Measurements from ENCODE around the gene CALM1. TPM values are rescaled to one million over a fixed set of nuclear protein-coding genes. Genes with fewer than 3 reads are reported as not detected.

The CALM1 gene
- total RNA-seq, 1 donor from 2014 or later = 347 TPM

DNA sequence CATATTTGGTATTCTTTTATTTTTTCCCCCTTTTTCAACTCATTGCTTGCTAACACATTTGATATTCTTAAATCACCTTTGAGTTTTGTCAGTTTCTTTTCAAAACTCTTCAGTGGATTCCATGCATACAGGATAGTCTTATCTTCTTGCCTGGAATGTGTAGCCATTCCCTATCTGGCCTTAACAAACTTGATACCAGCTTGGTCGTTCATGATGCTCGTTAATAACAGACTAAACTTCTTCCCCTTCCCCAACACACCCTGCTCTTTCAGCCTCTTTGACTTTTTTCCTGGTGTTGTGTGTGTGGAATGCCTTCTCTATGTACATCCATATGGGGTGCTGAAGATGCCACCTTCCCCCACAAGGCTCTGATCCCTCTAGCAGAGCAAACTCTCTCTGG is 17.7 kb upstream of the CALM1 start:
- peaks cover 6% of the 10 kb centered on the region for H3K4me1 Mint-ChIP-seq (ENCODE audit: low read depth, unreplicated experiment)
- H3K27me3 Mint-ChIP-seq (ENCODE audit: low read depth, unreplicated experiment) = no peaks in the 10 kb centered on the region
- no peak overlapping the region for H3K27ac Mint-ChIP-seq (ENCODE audit: unreplicated experiment)
- Histone ChIP-seq H3K36me3 (ENCODE audit: insufficient read depth, low read length) (no peaks in the 10 kb centered on the region), H3K27me3 (ENCODE audit: insufficient read depth, low read length) (no peaks in the 10 kb centered on the region), H2AFZ (ENCODE audit: low read depth, low read length) (no peak overlapping the region), H3K4me2 (ENCODE audit: low read length) (no peak overlapping the region), H4K20me1 (ENCODE audit: insufficient read depth, low read length) (no peaks in the 10 kb centered on the region), H3K79me2 (ENCODE audit: insufficient read depth, low read length) (no peaks in the 10 kb centered on the region), H3K9ac (ENCODE audit: low read length) (no peak overlapping the region), H3K4me1 (ENCODE audit: insufficient read depth, low read length) (peaks cover 14% of the 10 kb centered on the region), H3K27ac (ENCODE audit: low read depth, low read length) (no peak overlapping the region), H3K9me3 (ENCODE audit: insufficient read depth, low read depth, low read length) (no peaks in the 10 kb centered on the region), H3K4me3 (ENCODE audit: insufficient read depth, low read depth, low read length) (no peak overlapping the region)
- TF ChIP-seq, protein P1, sequence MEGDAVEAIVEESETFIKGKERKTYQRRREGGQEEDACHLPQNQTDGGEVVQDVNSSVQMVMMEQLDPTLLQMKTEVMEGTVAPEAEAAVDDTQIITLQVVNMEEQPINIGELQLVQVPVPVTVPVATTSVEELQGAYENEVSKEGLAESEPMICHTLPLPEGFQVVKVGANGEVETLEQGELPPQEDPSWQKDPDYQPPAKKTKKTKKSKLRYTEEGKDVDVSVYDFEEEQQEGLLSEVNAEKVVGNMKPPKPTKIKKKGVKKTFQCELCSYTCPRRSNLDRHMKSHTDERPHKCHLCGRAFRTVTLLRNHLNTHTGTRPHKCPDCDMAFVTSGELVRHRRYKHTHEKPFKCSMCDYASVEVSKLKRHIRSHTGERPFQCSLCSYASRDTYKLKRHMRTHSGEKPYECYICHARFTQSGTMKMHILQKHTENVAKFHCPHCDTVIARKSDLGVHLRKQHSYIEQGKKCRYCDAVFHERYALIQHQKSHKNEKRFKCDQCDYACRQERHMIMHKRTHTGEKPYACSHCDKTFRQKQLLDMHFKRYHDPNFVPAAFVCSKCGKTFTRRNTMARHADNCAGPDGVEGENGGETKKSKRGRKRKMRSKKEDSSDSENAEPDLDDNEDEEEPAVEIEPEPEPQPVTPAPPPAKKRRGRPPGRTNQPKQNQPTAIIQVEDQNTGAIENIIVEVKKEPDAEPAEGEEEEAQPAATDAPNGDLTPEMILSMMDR (IDR thresholded peaks at IDR 0.05; ENCODE audit: insufficient read depth, low read depth, low read length) = no peak
- TF ChIP-seq EZH2 (IDR thresholded peaks at IDR 0.05; ENCODE audit: insufficient read depth, low read length) = no peak
- DNase-seq (ENCODE audit: low read depth) (no peak), FAIRE-seq (no peak)
- no peak overlapping the region for H3K4me3 Mint-ChIP-seq (ENCODE audit: unreplicated experiment)
- no peaks in the 10 kb centered on the region for H3K9me3 Mint-ChIP-seq (ENCODE audit: unreplicated experiment)
- H3K36me3 Mint-ChIP-seq (ENCODE audit: low read depth, unreplicated experiment) = no peaks in the 10 kb centered on the region

DNA sequence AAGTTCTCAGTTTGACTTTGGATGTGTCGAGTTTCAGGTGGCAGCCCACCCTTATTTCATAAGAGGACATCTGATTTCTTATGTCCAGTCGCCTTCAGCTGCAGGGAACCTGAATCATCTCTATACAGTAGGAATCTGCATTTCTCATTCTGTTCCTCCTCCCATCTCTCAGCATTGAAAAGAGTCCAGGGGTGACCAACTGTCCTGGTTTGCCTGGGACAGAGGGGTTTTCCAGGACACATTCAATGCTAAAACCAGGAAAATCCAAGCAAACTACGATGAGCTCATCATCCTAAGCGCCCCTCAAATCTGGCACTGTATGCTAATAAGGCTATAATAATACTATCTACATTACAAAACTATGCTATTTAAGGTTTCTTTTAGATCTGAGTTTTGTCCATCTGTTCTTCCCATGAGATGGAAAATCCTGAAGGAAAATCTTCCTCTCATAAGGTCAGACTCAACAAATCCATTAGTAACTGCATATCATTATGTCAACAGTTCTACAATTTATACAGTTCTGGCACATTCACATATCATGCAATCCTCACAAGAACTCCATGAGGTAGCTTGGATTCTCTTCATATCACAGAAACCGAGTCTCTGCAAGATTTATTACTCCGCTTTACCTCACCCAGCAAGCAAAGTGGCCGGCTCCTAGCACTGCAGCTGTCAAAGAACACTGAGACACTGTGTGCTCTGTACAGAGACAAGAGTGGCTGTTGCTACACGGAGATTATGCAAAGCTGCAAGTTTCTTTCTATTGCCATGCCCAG is 15.6 kb upstream of the CALM1 start:
- peaks cover 22% of the 10 kb centered on the region for H3K4me1 ChIP-seq (ENCODE audit: insufficient read depth, low read length)
- H4K20me1 ChIP-seq (ENCODE audit: insufficient read depth, low read length) = no peaks in the 10 kb centered on the region
- H3K36me3 Mint-ChIP-seq (ENCODE audit: low read depth, unreplicated experiment) = no peaks in the 10 kb centered on the region
- no peak overlapping the region for H3K4me3 ChIP-seq (ENCODE audit: insufficient read depth, low read depth, low read length)
- H3K4me2 ChIP-seq (ENCODE audit: low read length) = no peak overlapping the region
- H3K27me3 ChIP-seq (ENCODE audit: insufficient read depth, low read length) = no peaks in the 10 kb centered on the region
- no peak overlapping the region for H3K27ac ChIP-seq (ENCODE audit: low read depth, low read length)
- no peak overlapping the region for H3K27ac Mint-ChIP-seq (ENCODE audit: unreplicated experiment)
- H3K36me3 ChIP-seq (ENCODE audit: insufficient read depth, low read length) = no peaks in the 10 kb centered on the region
- no peaks in the 10 kb centered on the region for H3K9me3 Mint-ChIP-seq (ENCODE audit: unreplicated experiment)
- peaks cover 13% of the 10 kb centered on the region for H3K4me1 Mint-ChIP-seq (ENCODE audit: low read depth, unreplicated experiment)
- no peak overlapping the region for H3K9ac ChIP-seq (ENCODE audit: low read length)
- H3K9me3 ChIP-seq (ENCODE audit: insufficient read depth, low read depth, low read length) = no peaks in the 10 kb centered on the region
- H3K79me2 ChIP-seq (ENCODE audit: insufficient read depth, low read length) = no peaks in the 10 kb centered on the region
- FAIRE-seq = no peak
- H3K4me3 Mint-ChIP-seq (ENCODE audit: unreplicated experiment) = peak overlapping the region; percentile 45
- DNase-seq (ENCODE audit: low read depth) = no peak
- no peak overlapping the region for H2AFZ ChIP-seq (ENCODE audit: low read depth, low read length)
- H3K27me3 Mint-ChIP-seq (ENCODE audit: low read depth, unreplicated experiment) = no peaks in the 10 kb centered on the region
- TF ChIP-seq, protein P1 (IDR thresholded peaks at IDR 0.05; ENCODE audit: insufficient read depth, low read depth, low read length) = no peak
- no peak for TF ChIP-seq EZH2 (IDR thresholded peaks at IDR 0.05; ENCODE audit: insufficient read depth, low read length)

DNA sequence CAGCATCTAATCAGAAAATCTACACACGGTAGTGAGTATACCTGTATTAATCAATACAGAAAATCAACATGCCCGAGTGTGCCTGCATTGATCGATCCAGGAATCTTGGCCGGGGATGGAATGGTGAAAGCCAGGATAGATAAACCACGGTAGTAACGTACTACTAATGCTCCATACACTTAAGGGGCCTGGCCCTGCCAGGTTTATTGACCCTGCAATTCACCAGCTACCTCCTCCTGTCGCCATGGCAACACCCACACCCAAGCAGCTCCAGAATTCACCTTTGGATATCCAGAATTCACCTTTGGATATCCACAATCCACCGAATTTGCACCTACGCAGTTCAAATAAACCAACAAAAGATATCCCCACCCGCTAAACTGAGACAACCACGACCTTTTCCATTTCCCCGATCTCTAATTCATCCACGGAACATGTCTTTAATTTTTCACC is 14.8 kb upstream of the CALM1 start:
- H3K36me3 ChIP-seq (ENCODE audit: insufficient read depth, low read length) = no peaks in the 10 kb centered on the region
- no peak overlapping the region for H3K27ac Mint-ChIP-seq (ENCODE audit: unreplicated experiment)
- no peaks in the 10 kb centered on the region for H4K20me1 ChIP-seq (ENCODE audit: insufficient read depth, low read length)
- peak overlapping the region; percentile 93 for H3K4me2 ChIP-seq (ENCODE audit: low read length)
- H3K79me2 ChIP-seq (ENCODE audit: insufficient read depth, low read length) = no peaks in the 10 kb centered on the region
- H3K4me3 ChIP-seq (ENCODE audit: insufficient read depth, low read depth, low read length) = peak overlapping the region; percentile 84
- peak overlapping the region; percentile 84 for H2AFZ ChIP-seq (ENCODE audit: low read depth, low read length)
- no peak for DNase-seq (ENCODE audit: low read depth)
- no peaks in the 10 kb centered on the region for H3K27me3 ChIP-seq (ENCODE audit: insufficient read depth, low read length)
- H3K4me1 Mint-ChIP-seq (ENCODE audit: low read depth, unreplicated experiment) = peaks cover 13% of the 10 kb centered on the region
- no peak overlapping the region for H3K4me3 Mint-ChIP-seq (ENCODE audit: unreplicated experiment)
- H3K36me3 Mint-ChIP-seq (ENCODE audit: low read depth, unreplicated experiment) = no peaks in the 10 kb centered on the region
- H3K27ac ChIP-seq (ENCODE audit: low read depth, low read length) = peak overlapping the region; percentile 100
- no peaks in the 10 kb centered on the region for H3K9me3 Mint-ChIP-seq (ENCODE audit: unreplicated experiment)
- FAIRE-seq = no peak
- peak overlapping the region; percentile 99 for H3K9ac ChIP-seq (ENCODE audit: low read length)
- TF ChIP-seq EZH2 (IDR thresholded peaks at IDR 0.05; ENCODE audit: insufficient read depth, low read length) = no peak
- TF ChIP-seq, protein P1 (IDR thresholded peaks at IDR 0.05; ENCODE audit: insufficient read depth, low read depth, low read length) = no peak
- no peaks in the 10 kb centered on the region for H3K9me3 ChIP-seq (ENCODE audit: insufficient read depth, low read depth, low read length)
- no peaks in the 10 kb centered on the region for H3K27me3 Mint-ChIP-seq (ENCODE audit: low read depth, unreplicated experiment)
- H3K4me1 ChIP-seq (ENCODE audit: insufficient read depth, low read length) = peaks cover 22% of the 10 kb centered on the region

Measured in astrocyte (in vitro differentiated cells and primary cell).